Activated T-cell treated with anti-CD3 and anti-CD28 coated beads, Interleukin-2, amount 50 U/mL, for 4 hours (primary cell): ENCODE measurements around the gene KRT81. TPM values are rescaled to one million over a fixed set of nuclear protein-coding genes. Genes with fewer than 3 reads are reported as not detected.
A peak's percentile ranks its signal among the peaks of the same experiment; 100 is the strongest.
"Not testable (repeated sequence)": the region's sequence is repeated elsewhere in the genome, so short reads cannot be mapped to it uniquely, and the experiment has no call there.

Source experiments
- ATAC-seq, 2 donors: fragments of 200-7000 bp; cut with Tn5 transposase; one replicate each; pipeline ENCODE4 v1.10.0; 2021
- DNase-seq: peaks from one replicate; pipeline ENCODE4 v3.0.0-alpha.2; 2020
- H3K27me3 Mint-ChIP-seq: one replicate; pipeline ENCODE4 v1.8.0; 2021; ENCODE audit warnings: low read depth, mixed read lengths
- H3K36me3 Mint-ChIP-seq: one replicate; pipeline ENCODE4 v1.8.0; 2022; ENCODE audit warnings: mixed read lengths; ENCODE audit not compliant: insufficient read depth
- H3K4me1 Mint-ChIP-seq: one replicate; pipeline ENCODE4 v1.8.0; 2021; ENCODE audit warnings: low read depth, mixed read lengths
- H3K4me3 Mint-ChIP-seq: one replicate; pipeline ENCODE4 v1.8.0; 2021; ENCODE audit warnings: mild to moderate bottlenecking, moderate library complexity, mixed read lengths
- H3K9me3 Mint-ChIP-seq: one replicate; pipeline ENCODE4 v1.8.0; 2021; ENCODE audit warnings: mixed read lengths
- total RNA-seq, 3 donors: library from RNA; stranded (reverse); gene quantifications; one replicate each; pipeline ENCODE4 v1.2.1, GENCODE V29; 2021

Gene KRT81
- total RNA-seq, 3 donors from 2014 or later = 0.19 to 0.25 (median 0.24) TPM

DNA sequence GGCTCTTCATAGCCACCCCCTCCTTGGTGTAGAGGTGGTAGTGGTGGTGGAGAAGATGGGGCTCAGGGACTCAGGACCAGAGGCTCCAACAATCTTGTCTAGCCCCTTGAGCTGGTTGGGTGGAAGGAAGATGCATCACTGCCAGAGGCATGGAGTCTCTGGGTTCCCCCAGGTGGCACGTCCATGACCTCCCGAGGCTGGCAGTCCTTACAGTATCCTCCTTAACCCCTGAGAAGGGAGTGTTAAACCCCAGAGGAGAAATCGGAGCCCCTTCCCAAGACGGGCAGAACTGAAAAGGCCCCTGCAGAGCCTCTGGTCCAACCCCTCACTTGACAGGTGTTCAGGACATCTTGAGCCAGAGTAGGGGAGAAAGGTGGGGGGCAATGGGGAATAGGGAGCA lies 20.8 kb upstream of the KRT81 start:
- DNase-seq (no peak), ATAC-seq (no peak)

GRCh38 chr12:52311285-52311648 lies 19.9 kb upstream of the KRT81 start:
- Mint-ChIP-seq H3K4me1 (peaks cover 4% of the 10 kb centered on the region), H3K36me3 (no peaks in the 10 kb centered on the region), H3K4me3 (no peak overlapping the region), H3K9me3 (no peaks in the 10 kb centered on the region), H3K27me3 (peaks cover 57% of the 10 kb centered on the region)
- DNase-seq = no peak
- ATAC-seq = no peak

More for the DNA sequence above, 20.8 kb upstream of the KRT81 start:
- Mint-ChIP-seq H3K4me3 (no peak overlapping the region), H3K36me3 (no peaks in the 10 kb centered on the region), H3K4me1 (peaks cover 4% of the 10 kb centered on the region), H3K27me3 (peaks cover 52% of the 10 kb centered on the region), H3K9me3 (no peaks in the 10 kb centered on the region)

DNA sequence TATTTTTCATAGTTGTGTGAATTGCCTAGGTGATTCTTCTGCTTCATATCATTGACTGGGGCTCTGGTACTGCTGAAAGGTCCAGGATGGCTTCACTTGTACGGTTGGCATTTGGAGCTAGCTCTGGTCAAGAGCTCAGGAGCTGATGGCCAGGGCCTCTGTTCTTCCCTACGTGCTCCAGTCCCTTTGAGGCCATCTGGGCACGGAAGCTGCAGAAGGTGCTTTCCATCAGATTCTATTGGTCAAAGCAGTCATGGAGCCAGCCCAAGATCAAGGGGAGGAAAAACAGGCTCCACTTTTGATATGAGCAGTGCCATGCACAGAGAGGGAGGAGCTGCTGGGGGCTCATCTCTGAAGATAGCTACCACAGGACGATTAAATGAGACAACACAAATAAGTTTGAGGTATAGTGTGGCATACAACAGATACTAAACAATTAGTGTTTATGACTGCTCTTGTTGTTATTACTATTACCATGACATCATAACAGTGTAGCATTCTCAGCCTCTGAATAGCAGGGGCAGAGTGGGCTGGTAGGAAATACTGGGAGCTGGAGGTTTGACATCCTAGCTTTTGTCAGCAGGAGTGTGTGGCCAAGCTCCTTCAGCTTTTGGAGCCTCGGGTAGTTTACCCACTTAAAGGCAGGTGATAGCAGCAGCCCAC lies 19.4 kb upstream of the KRT81 start:
- H3K9me3 Mint-ChIP-seq = no peaks in the 10 kb centered on the region
- H3K27me3 Mint-ChIP-seq = peaks cover 57% of the 10 kb centered on the region
- no peak for DNase-seq
- ATAC-seq = no peak
- peaks cover 4% of the 10 kb centered on the region for H3K4me1 Mint-ChIP-seq
- no peak overlapping the region for H3K4me3 Mint-ChIP-seq
- H3K36me3 Mint-ChIP-seq = no peaks in the 10 kb centered on the region

DNA sequence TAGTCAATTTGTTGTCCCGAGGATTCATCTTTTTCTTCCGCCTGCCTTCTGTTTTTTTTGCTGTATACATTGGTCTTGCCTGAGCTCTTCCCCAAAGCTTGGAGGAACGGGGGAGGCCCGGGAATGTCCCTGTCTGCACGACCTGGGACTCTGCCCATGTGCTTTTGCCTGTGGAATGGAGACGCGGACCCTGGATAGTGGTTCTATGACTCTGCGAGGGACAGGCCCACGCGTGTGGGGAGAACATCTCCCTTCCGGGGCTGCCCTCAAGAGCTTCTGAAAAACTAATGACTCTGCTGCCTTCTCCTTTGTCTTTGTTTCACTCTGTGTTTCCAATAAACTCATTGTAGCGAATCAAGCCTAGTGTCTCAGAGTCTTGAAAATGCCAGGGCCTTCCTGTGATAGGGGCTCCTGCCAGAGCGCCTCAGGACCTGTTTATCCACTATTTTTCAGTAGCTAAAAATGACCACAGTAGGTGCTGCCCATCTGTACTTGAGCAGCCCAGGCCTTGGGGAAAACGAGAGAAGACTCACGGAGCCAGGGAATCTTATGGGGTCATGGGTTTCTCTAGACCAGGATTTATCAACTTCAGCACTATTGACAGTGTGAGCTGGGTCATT lies 17.6 kb upstream of the KRT81 start:
- peaks cover 55% of the 10 kb centered on the region for H3K27me3 Mint-ChIP-seq

GRCh38 chr12:52307836-52308805 lies 16.8 kb upstream of the KRT81 start:
- DNase-seq (no peak), ATAC-seq (peak; percentile 91 to 93)
- Mint-ChIP-seq H3K36me3 (no peaks in the 10 kb centered on the region), H3K27me3 (peaks cover 52% of the 10 kb centered on the region), H3K4me1 (peaks cover 17% of the 10 kb centered on the region), H3K9me3 (no peaks in the 10 kb centered on the region), H3K4me3 (peak overlapping the region; percentile 41)

More for the DNA sequence above, 17.6 kb upstream of the KRT81 start:
- Mint-ChIP-seq H3K9me3 (no peaks in the 10 kb centered on the region), H3K4me1 (peaks cover 17% of the 10 kb centered on the region), H3K4me3 (peak overlapping the region; percentile 19), H3K36me3 (no peaks in the 10 kb centered on the region)
- DNase-seq = no peak
- ATAC-seq = no peak

DNA sequence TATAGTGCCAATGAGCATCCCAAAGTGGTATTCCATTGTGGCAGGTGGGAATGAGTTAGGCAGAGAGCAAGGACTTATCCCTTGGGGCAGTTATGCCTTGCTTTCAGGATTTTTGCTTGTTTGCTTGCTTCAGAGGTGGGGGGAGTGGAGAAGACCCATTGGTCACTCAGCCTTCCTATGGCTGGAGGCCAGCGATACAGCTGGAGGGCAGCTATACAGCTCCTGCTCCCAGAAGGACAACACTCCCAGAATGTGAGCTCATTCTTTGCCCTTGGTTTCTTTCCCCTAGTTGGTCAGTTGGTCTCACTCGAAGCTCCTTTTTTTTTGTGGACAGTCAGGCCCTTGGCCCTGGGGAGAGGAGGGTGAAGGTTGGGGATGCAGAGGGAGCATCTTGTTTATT lies 15.4 kb upstream of the KRT81 start:
- no peak for DNase-seq
- no peaks in the 10 kb centered on the region for H3K9me3 Mint-ChIP-seq
- H3K27me3 Mint-ChIP-seq = peaks cover 39% of the 10 kb centered on the region
- H3K4me3 Mint-ChIP-seq = no peak overlapping the region
- no peaks in the 10 kb centered on the region for H3K36me3 Mint-ChIP-seq
- peaks cover 17% of the 10 kb centered on the region for H3K4me1 Mint-ChIP-seq
- no peak for ATAC-seq

DNA sequence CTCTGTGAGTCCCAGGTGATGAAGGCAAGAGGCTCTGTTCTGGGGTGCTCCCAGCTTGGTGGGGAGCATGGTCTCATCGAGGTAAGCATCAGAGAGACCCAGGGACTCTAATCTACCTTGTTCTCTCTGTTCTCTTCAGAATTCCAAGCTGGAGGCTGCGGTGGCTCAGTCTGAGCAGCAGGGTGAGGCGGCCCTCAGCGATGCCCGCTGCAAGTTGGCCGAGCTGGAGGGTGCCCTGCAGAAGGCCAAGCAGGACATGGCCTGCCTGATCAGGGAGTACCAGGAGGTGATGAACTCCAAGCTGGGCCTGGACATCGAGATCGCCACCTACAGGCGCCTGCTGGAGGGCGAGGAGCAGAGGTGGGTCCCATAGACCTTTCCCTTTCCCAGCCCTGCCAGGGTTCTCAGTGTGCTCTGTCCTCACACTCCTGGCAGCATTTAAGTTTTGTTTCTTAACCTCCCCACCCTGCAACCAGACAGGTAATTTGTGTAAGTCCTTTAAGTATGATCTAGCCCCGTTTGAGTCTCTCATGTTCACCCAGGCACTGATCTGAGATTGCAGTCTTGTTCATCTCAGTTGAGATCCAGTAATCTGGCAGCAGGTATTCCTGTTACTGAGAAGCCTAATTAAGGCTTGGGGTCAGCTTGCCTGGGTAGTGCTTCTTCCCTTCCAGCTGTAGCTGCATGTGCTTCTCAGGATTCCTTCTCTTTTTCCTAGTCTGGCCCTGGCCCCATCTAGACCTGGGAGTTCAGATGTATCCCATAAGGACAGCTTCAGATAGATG lies 14.8 kb upstream of the KRT81 start:
- no peak for DNase-seq
- Mint-ChIP-seq H3K36me3 (no peaks in the 10 kb centered on the region), H3K27me3 (peaks cover 38% of the 10 kb centered on the region), H3K4me1 (peaks cover 17% of the 10 kb centered on the region), H3K4me3 (no peak overlapping the region), H3K9me3 (no peaks in the 10 kb centered on the region)
- no peak for ATAC-seq

DNA sequence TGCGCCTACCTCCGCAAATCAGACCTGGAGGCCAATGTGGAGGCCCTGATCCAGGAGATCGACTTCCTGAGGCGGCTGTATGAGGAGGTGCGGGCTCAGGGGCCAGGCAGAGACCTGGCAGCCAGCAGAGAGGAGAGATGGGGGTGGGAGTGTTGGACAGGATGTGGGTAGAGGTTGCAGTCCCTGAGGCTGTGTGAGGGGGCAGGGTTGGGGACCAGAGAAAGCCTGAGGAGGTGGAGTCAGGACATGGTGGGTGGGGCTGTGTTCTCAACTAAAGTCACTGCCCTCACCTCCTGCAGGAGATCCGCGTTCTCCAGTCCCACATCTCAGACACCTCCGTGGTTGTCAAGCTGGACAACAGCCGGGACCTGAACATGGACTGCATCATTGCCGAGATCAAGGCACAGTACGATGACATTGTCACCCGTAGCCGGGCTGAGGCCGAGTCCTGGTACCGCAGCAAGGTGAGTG lies 13.6 kb upstream of the KRT81 start:
- not testable (repeated sequence) for ATAC-seq, H3K9me3 Mint-ChIP-seq, H3K4me3 Mint-ChIP-seq, DNase-seq, H3K36me3 Mint-ChIP-seq
- Mint-ChIP-seq H3K4me1 (peaks cover 17% of the 10 kb centered on the region), H3K27me3 (peaks cover 33% of the 10 kb centered on the region)

DNA sequence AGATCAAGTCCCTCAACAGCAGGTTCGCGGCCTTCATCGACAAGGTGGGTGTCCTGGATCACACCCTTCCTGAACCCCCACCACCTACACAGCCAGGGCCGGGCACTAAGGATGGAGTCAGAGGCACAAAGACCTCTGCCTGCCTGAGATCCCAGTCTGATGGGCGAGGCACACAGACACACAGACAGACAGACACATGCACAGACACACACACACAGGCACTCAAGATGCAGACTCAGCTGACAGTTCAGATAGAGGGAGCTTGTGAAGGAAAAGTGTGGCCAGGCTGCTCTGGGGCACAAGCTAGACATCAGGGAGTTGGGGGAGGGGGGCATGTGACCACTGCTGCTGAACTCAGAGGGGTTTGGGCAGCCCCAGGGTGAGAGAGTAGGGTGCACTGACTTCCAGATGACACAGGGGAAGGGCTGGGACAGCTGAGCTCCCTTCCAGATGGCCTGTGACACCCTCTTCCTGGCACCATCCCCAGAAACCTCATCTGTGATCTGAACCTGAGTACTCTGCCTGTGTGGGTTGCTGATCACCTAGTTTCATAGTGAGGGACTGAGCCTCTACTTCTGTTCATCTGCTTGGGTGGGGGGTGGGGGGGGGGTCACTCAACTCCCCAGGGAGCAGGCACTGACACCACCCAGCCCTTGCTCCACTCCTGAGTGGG lies 11.0 kb upstream of the KRT81 start:
- H3K9me3 Mint-ChIP-seq, H3K36me3 Mint-ChIP-seq, H3K4me3 Mint-ChIP-seq, DNase-seq, ATAC-seq: not testable (repeated sequence)
- peaks cover 12% of the 10 kb centered on the region for H3K27me3 Mint-ChIP-seq
- H3K4me1 Mint-ChIP-seq = peaks cover 13% of the 10 kb centered on the region

DNA sequence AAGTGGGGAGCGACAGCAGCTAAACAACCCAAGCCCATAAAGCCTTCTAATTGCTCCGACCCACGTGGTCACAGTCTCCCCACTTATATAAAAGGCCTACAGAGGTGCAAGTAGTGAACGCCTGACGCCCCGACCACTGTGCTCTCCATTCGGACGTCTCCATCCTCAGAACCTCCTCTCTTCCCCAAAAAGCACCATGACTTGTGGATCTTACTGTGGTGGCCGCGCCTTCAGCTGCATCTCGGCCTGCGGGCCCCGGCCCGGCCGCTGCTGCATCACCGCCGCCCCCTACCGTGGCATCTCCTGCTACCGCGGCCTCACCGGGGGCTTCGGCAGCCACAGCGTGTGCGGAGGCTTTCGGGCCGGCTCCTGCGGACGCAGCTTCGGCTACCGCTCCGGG lies 10.4 kb upstream of the KRT81 start:
- H3K4me3 Mint-ChIP-seq, DNase-seq, ATAC-seq, H3K36me3 Mint-ChIP-seq, H3K9me3 Mint-ChIP-seq: not testable (repeated sequence)
- H3K4me1 Mint-ChIP-seq = peaks cover 13% of the 10 kb centered on the region
- H3K27me3 Mint-ChIP-seq = peaks cover 11% of the 10 kb centered on the region

DNA sequence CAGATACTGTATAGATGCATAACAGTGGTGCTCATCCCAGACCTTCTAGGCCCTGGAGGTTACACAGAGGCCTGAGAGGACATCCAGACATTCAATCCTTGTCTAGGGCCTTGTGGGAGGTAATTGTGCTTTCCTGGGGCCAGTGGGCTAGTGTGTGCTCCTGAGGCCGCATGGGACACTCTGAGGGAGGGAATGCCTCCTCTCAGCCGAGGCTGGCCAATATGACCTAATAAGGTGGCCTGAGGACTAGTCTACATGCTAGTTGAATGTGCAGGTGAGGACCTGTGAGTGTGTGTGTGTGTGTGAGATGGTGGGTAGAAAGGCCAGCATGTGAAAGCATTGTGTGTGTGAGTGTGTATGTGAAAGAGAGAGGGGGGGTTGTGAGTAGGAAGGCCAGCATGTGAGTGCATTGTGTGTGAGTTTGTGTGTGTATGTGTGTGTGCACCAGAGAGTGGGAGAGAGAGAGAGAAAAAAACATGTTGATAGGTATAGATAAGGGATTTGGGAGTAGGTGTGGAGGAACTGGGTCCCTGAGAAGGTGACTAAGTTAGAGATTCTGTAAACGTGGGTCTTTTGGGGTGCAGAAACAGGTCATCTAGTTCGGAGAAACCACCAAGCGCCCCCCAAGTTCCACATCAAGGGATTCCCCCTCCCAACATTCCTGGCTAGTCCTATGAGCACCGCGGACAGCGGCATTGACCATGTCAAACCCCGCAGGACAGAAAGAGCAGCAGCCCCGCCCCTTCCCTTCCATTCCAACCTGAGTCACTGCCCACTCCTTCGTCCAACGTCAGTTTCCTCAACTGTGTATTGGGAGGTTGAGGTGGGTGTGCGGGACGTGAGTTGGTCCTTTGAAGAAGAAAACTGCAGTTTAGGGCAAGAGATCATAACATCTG lies 9.7 kb upstream of the KRT81 start:
- ATAC-seq = no peak
- Mint-ChIP-seq H3K4me3 (no peak overlapping the region), H3K27me3 (peaks cover 11% of the 10 kb centered on the region), H3K4me1 (peaks cover 13% of the 10 kb centered on the region), H3K36me3 (no peaks in the 10 kb centered on the region), H3K9me3 (no peaks in the 10 kb centered on the region)
- no peak for DNase-seq

DNA sequence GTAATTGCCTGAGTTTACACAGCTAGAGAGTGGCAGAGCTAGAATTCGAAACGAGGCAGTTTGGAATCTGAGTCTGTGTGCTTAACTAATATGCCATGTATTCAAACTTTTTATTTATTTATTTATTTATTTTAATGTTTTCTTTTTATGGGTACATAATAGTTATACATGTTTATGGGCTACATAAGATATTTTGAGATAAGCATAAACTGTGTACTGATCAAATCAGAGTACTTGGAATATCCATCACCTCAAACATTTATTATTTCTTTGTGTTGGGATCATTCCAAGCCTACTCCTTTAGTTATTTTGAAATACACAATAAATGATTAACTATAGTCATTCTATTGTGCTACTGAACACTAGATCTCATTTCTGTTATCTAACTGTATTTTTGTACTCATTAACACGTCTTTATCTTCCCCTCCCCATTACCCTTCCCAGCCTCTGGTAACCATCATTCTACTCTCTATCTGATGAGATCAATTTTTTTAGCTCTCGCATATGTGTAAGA lies 7.4 kb upstream of the KRT81 start:
- no peak for ATAC-seq

More for the DNA sequence above, 7.4 kb upstream of the KRT81 start:
- no peaks in the 10 kb centered on the region for H3K36me3 Mint-ChIP-seq
- no peak overlapping the region for H3K4me3 Mint-ChIP-seq
- no peaks in the 10 kb centered on the region for H3K9me3 Mint-ChIP-seq
- no peak for DNase-seq
- H3K27me3 Mint-ChIP-seq = peaks cover 14% of the 10 kb centered on the region
- H3K4me1 Mint-ChIP-seq = no peaks in the 10 kb centered on the region
